Memory B cell (primary cell): ENCODE results near the gene EIF3CL.
"Not testable (repeated sequence)": the region's sequence is repeated elsewhere in the genome, so short reads cannot be mapped to it uniquely, and the experiment has no call there.

Experiments
- ATAC-seq: fragments of 150-1000 bp; cut with Tn5 transposase; 2 replicates; pipeline ENCODE4 v1.10.0; 2021; ENCODE audit warnings: low read depth, mild to moderate bottlenecking, moderate library complexity
- DNase-seq, 2 donors: peaks; one replicate each; pipeline ENCODE4 v3.0.0; 2022; ENCODE audit warnings: low spot score in 2 of 2
- H3K27ac Mint-ChIP-seq: one replicate; pipeline ENCODE4 v1.8.0; 2022; ENCODE audit warnings: mild to moderate bottlenecking, moderate library complexity, mixed read lengths
- H3K27me3 Mint-ChIP-seq: one replicate; pipeline ENCODE4 v1.8.0; 2022; ENCODE audit warnings: mixed read lengths
- H3K36me3 Mint-ChIP-seq: one replicate; pipeline ENCODE4 v1.8.0; 2022; ENCODE audit warnings: mild to moderate bottlenecking, mixed read lengths
- H3K4me1 Mint-ChIP-seq: one replicate; pipeline ENCODE4 v1.8.0; 2022; ENCODE audit warnings: mixed read lengths
- H3K4me3 Mint-ChIP-seq: one replicate; pipeline ENCODE4 v1.8.0; 2022; ENCODE audit warnings: mild to moderate bottlenecking, moderate library complexity, mixed read lengths
- H3K9me3 Mint-ChIP-seq: one replicate; pipeline ENCODE4 v1.8.0; 2022; ENCODE audit warnings: mixed read lengths

EIF3CL gene

DNA sequence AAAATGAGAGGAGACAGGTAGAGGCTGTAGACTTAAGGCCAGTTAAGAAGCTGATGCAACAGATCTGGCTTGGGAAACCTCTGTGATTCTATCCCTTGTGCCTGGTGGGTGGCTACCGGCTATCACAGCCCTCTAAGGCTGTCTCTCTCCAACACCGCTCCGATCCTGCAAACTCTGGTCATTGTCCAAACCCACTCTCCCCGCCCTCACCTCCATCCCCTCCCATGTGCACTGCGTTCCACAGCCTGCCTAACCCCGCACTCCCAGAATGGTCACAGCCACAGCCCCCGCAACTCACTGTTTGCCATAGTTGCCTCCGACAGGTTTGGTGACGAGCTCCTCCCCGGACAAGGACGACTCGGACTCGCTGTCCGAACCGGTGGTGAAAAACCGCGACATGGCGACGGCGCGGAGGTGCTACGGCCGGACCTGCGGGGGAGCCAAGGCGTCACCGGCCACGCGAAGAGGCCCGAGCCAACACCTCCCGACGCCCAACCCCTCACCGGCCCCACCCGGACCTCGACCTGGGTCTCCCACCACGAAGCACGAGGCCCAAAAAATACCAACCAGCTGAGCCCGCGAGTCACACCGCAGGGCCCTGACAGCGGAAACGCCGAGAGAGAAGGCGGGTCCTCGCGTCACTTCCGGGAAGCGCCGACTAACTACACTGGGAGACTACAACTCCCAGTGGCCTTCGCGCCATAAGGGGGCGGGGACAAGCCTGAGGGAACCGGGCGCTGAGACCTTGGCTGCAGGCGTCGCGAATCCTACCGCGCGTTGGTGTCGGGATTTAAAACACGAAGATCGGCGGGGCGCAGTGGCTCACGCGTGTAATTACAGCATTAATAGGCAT, at the start of gene EIF3CL:
TSS of gene EIF3CL (minus strand) at position 622 of the 853 bp plus-strand sequence. CDS start at position 399, 223 bp downstream.
- H3K27me3 Mint-ChIP-seq, DNase-seq, H3K9me3 Mint-ChIP-seq, H3K4me1 Mint-ChIP-seq, H3K36me3 Mint-ChIP-seq, H3K27ac Mint-ChIP-seq: not testable (repeated sequence)
- peak within 1 kb of the TSS; percentile 60 for H3K4me3 Mint-ChIP-seq
- peak; percentile 99 for ATAC-seq

DNA sequence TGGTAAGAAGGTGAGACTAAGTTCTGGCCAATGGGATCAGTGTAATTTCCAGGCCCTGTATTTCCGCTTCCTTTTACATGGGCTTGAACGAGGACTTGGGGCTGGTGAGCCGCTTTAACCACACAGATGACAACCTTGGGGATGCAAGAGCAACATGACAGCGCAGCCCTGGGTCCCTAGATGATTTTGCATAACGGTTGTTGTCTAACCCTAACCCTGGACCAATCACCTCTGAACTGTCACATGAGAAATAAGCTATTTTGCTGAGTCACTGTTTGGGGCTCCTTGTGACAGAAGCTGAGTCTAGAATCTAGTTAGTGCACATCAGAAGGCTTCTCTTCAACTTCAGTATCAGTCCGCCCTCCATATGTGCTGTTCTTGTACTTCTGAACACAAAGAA, 43.4 kb upstream of the EIF3CL start:
- H3K9me3 Mint-ChIP-seq, DNase-seq, H3K27me3 Mint-ChIP-seq, H3K4me3 Mint-ChIP-seq, H3K27ac Mint-ChIP-seq, H3K36me3 Mint-ChIP-seq, H3K4me1 Mint-ChIP-seq, ATAC-seq: not testable (repeated sequence)

GRCh38 chr16:28446388-28446787, 42.7 kb upstream of the EIF3CL start:
- not testable (repeated sequence) for H3K9me3 Mint-ChIP-seq, H3K27ac Mint-ChIP-seq, H3K27me3 Mint-ChIP-seq, H3K4me1 Mint-ChIP-seq, DNase-seq, H3K4me3 Mint-ChIP-seq, ATAC-seq, H3K36me3 Mint-ChIP-seq

DNA sequence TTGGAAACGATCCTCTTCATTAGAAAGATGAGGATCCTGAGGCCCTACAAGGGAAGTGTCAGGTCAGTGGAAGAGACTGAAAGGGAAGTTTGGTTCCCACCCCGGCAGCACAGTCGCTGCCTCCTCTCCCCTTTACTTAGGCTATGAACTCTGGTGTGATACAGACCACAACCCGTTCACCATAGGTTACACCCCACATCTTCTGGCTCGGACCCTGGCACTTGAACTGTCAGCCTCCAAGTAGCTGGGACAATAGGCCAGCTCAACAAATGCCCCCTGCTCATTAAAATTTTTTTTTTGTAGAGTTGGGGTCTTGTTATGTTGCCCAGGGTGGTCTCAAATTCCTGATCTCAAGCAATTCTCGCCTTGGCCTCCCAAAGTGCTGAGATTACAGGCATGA, 40.3 kb upstream of the EIF3CL start:
- H3K4me1 Mint-ChIP-seq, H3K9me3 Mint-ChIP-seq, DNase-seq, H3K36me3 Mint-ChIP-seq, ATAC-seq, H3K27ac Mint-ChIP-seq, H3K27me3 Mint-ChIP-seq, H3K4me3 Mint-ChIP-seq: not testable (repeated sequence)

GRCh38 chr16:28438899-28439298, 35.3 kb upstream of the EIF3CL start:
- H3K27me3 Mint-ChIP-seq, H3K4me3 Mint-ChIP-seq: not testable (repeated sequence)

GRCh38 chr16:28435340-28435739, 31.7 kb upstream of the EIF3CL start:
- not testable (repeated sequence) for DNase-seq, H3K27ac Mint-ChIP-seq, H3K36me3 Mint-ChIP-seq, H3K27me3 Mint-ChIP-seq, H3K9me3 Mint-ChIP-seq, H3K4me3 Mint-ChIP-seq, ATAC-seq, H3K4me1 Mint-ChIP-seq

More at GRCh38 chr16:28438899-28439298, 35.3 kb upstream of the EIF3CL start:
- not testable (repeated sequence) for H3K36me3 Mint-ChIP-seq, DNase-seq, ATAC-seq, H3K9me3 Mint-ChIP-seq, H3K4me1 Mint-ChIP-seq, H3K27ac Mint-ChIP-seq

DNA sequence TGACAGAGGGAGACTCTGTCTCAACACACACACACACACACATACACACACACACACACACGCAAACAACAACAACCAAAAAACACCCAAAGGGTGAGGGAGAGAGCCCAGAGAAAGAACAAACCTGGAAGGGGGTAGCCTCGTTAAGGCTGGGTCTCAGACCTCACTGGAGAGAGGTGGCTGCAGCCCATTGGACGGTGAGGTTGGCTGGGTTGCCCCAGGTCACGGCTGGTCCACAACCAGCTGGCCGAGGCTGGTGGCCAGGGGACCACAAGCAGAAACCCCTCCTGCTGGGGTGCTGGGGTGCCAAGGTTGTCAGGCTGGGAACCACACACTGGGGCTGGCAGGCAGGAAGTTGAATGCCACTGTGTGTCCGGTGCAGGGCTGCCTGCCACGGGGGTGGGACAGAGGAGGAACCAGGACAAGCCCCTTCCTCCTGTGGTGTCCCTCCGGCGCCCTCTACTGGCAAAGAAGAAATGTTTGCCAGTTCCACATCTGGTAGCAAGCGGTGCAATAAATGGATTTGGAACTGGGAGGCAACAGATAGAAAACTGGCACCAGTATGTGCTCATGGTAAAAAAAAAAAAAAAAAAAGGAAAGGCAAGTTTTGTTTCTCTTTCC, 22.5 kb upstream of the EIF3CL start:
- ATAC-seq: peak; percentile 95
- H3K9me3 Mint-ChIP-seq, H3K36me3 Mint-ChIP-seq, H3K27me3 Mint-ChIP-seq, H3K4me3 Mint-ChIP-seq, H3K27ac Mint-ChIP-seq, H3K4me1 Mint-ChIP-seq, DNase-seq: not testable (repeated sequence)

- not testable (repeated sequence) for H3K9me3 Mint-ChIP-seq, H3K4me3 Mint-ChIP-seq, DNase-seq, H3K4me1 Mint-ChIP-seq, H3K27me3 Mint-ChIP-seq, H3K27ac Mint-ChIP-seq, ATAC-seq, H3K36me3 Mint-ChIP-seq
Observed at GRCh38 chr16:28421071-28421750, 17.6 kb upstream of the EIF3CL start.

DNA sequence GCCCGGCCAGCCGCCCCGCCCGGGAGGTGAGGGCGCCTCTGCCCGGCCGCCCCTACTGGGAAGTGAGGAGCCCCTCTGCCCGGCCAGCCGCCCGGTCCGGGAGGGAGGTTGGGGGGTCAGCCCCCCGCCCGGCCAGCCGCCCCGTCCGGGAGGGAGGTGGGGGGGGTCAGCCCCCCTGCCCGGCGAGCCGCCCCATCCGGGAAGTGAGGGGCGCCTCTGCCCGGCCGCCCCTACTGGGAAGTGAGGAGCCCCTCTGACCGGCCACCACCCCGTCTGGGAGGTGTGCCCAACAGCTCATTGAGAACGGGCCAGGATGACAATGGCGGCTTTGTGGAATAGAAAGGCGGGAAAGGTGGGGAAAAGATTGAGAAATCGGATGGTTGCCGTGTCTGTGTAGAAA, 13.4 kb upstream of the EIF3CL start:
- H3K36me3 Mint-ChIP-seq, H3K9me3 Mint-ChIP-seq, DNase-seq, H3K4me1 Mint-ChIP-seq, H3K27me3 Mint-ChIP-seq, ATAC-seq, H3K4me3 Mint-ChIP-seq, H3K27ac Mint-ChIP-seq: not testable (repeated sequence)

DNA sequence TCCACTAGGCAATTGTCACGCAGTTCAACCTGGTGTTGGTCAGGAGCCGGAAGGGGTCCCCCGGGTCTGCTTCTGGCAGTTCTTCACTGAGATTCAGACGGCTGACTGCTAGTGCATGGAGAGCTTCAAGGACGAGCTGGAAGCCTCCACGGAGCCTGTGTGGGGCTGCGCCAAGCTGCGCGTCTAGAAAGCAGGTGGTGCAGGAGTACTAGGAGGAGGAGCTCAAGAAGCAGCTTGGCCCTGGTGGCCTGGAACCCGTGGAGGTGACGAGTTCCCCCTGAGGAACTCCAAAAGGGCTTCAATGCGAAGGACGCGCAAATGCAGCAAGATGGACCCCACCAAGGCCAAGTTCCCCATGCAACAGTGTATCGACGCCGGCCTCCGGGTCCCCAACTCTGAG, 10.9 kb upstream of the EIF3CL start:
- not testable (repeated sequence) for H3K27me3 Mint-ChIP-seq, DNase-seq, ATAC-seq, H3K27ac Mint-ChIP-seq, H3K4me1 Mint-ChIP-seq, H3K4me3 Mint-ChIP-seq, H3K9me3 Mint-ChIP-seq, H3K36me3 Mint-ChIP-seq

- H3K27me3 Mint-ChIP-seq, H3K9me3 Mint-ChIP-seq, H3K36me3 Mint-ChIP-seq, H3K27ac Mint-ChIP-seq, ATAC-seq, H3K4me1 Mint-ChIP-seq, H3K4me3 Mint-ChIP-seq, DNase-seq: not testable (repeated sequence)
Observed at GRCh38 chr16:28413585-28413984, 9.9 kb upstream of the EIF3CL start.

DNA sequence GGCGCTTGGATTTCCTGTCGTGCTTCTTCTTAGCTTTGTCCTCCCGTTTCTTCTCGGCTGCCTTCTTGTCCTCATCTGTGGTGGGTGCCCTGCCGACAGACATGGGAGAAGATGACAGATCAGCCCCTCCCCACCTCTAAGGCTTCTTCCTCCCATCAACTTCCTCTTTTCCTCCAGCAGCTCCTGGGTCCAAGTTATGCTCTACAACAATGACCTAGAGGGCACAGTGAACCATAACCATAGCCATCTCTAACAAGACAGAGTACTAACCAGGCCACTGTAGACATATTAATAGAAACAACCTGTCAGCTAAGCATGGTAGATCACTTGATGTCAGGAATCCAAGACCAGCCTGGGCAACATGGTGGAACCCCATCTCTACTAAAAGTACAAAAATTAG, 11.6 kb downstream of the EIF3CL start:
- H3K4me3 Mint-ChIP-seq, DNase-seq, H3K36me3 Mint-ChIP-seq, H3K9me3 Mint-ChIP-seq, H3K27ac Mint-ChIP-seq, H3K27me3 Mint-ChIP-seq, H3K4me1 Mint-ChIP-seq: not testable (repeated sequence)
- peak; percentile 31 for ATAC-seq

DNA sequence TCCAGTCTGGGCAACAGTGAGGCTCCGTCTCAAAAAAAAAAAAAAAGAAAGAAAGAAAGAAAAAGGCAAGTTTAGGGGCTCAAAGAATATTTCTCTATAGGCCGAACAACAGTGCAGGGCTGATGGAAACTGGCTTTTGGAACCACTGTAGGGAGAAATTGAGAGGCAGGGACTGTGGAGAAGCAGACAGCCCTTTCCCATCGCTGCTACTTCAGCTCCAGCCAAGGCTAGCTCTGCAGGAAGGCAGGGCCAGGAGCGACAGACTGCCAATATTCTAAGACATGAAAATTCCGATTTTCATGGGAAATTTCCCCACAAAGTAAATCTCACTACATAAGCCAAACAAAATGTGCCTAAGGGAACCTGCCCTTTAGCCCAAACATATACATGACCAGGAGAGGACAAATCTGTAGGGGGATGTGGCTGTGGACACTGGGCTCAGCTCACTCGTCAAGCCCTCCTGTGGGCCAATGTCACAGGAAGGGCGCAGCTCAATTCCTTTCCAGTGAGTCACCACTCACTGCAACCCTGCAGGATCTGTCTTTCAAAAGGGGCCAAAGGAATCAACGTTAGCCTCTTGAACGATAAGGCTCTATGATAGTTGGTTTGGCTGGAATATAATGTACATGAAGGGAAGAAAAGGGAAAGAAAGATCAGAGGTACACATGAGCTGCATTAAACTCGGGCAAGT, 21.3 kb downstream of the EIF3CL start:
- H3K9me3 Mint-ChIP-seq, H3K27ac Mint-ChIP-seq, H3K36me3 Mint-ChIP-seq, H3K27me3 Mint-ChIP-seq, ATAC-seq, H3K4me3 Mint-ChIP-seq, DNase-seq, H3K4me1 Mint-ChIP-seq: not testable (repeated sequence)

- not testable (repeated sequence) for H3K9me3 Mint-ChIP-seq, H3K27ac Mint-ChIP-seq, ATAC-seq, H3K36me3 Mint-ChIP-seq, DNase-seq, H3K4me1 Mint-ChIP-seq, H3K4me3 Mint-ChIP-seq, H3K27me3 Mint-ChIP-seq
Observed at GRCh38 chr16:28377822-28378221, 25.8 kb downstream of the EIF3CL start.
